ENCODE results near the gene UBR4. TPM values are rescaled to one million over a fixed set of nuclear protein-coding genes. Genes with fewer than 3 reads are reported as not detected.

The UBR4 gene
- polyA plus RNA-seq, 1 donor (not counting 4 experiments of a cell fraction or from before 2014, with no cell fraction given) = 39.0 TPM

DNA sequence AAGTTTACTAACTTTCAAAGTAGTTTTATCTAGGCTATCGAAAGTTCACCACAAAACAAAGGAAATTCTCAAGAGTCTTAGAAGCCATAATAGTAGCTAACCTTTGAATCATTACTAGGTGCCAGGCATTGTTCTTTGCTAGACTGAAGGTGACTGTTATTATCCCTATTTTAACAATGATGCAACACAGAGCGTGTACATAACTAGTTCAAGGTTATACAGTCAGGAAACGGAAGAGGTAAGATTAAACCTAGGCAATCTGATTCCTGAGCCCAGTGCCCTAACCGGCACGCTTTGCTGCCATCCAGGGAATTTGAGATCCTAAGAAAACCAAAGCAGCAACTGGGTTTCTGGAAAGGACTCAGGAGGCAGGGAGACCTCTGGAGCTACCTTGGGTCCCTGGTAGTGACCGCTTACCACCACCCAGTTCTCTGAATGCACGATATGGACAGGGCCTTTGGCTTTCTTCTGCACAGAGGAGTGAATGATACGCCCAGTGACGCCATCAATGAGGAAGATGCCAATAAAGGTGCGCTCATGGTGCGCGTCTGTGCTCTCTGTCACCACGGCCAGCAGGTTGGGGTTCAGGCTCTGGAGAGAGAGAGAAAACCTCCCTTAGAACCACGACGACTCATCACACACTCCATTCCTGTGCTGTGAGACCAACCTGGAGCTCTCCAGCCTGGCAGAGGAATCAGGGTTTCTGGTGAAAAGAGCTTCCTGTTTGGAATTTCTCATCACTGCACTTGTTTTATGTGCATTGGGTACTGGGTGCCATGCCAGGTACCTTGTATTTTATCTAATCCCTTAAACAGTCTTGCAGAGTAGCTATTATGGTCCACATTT, 13.1 kb upstream of the UBR4 start:
- dilution Hi-C loops (cut with MboI; ENCODE audit: extremely low pct_ligation_motif_present, low sequenced_read_pairs) = no loop called here
- FAIRE-seq = peak; percentile 9
- no peak overlapping the region for H3K27ac ChIP-seq (ENCODE audit: control insufficient read depth, insufficient read depth, low read length)
- H4K20me1 ChIP-seq (ENCODE audit: control insufficient read depth, extremely low read depth, insufficient read depth, low read length) = no peaks in the 10 kb centered on the region
- no peak overlapping the region for H3K4me2 ChIP-seq (ENCODE audit: control insufficient read depth, extremely low read depth, insufficient read depth, low read depth, low read length)
- no peaks in the 10 kb centered on the region for H3K4me1 ChIP-seq (ENCODE audit: control insufficient read depth, extremely low read depth, insufficient read depth, low read length)
- H3K9me3 ChIP-seq (ENCODE audit: control insufficient read depth, low read depth, low read length) = no peaks in the 10 kb centered on the region
- DNase-seq (ENCODE audit: low read depth, low spot score) = no peak
- TF ChIP-seq CTCF (optimal IDR thresholded peaks at IDR 0.05 in 1 of 3, IDR thresholded peaks at IDR 0.05 in 1 of 3, conservative IDR thresholded peaks at IDR 0.05 in 1 of 3; ENCODE audit: extremely low read depth in 1 of 3, insufficient read depth in 2 of 3, low read length in 3 of 3) (no peak), EZH2 (IDR thresholded peaks at IDR 0.05; ENCODE audit: low read length) (no peak)
- H3K9me1 ChIP-seq (ENCODE audit: control insufficient read depth, extremely low read depth, insufficient read depth, low read length) = no peaks in the 10 kb centered on the region
- no peak overlapping the region for H3K9ac ChIP-seq (ENCODE audit: control insufficient read depth, extremely low read depth, insufficient read depth, low read length)
- peaks cover 1% of the 10 kb centered on the region for H3K79me2 ChIP-seq (ENCODE audit: control insufficient read depth, insufficient read depth, low read length)
- H2AFZ ChIP-seq (ENCODE audit: control insufficient read depth, low read length) = no peak overlapping the region
- no peaks in the 10 kb centered on the region for H3K27me3 ChIP-seq (ENCODE audit: control insufficient read depth, extremely low read depth, insufficient read depth, low read length)
- H3K4me3 ChIP-seq (ENCODE audit: control insufficient read depth in 2 of 3, extremely low read depth in 1 of 3, insufficient read depth in 2 of 3, low read depth in 1 of 3, low read length in 3 of 3) = no peak overlapping the region
- peaks cover 43 to 48% of the 10 kb centered on the region in 2 experiments for H3K36me3 ChIP-seq (ENCODE audit: control insufficient read depth in 2 of 2, extremely low read depth in 1 of 2, insufficient read depth in 2 of 2, low read length in 2 of 2)

DNA sequence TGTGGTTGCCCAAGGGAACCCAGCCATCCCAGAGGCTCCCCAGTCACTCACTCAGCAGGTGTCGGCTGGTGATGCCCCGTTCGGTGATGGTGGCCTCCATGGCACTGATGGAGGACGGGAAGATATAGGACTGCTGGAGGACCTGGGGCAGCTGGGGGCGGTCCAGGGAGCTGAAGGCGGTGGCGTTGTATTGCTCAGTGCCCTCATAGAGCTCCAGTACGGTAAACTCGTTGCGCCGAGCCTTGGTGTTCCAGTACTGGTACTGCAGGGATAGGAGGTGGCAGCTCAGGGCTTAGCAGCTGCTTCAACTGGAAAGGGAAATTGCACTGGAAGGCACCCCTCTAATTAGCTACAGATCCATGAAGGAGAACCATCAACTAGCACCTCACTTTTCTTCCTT, 12.5 kb upstream of the UBR4 start:
- Histone ChIP-seq H3K9ac (ENCODE audit: control insufficient read depth, extremely low read depth, insufficient read depth, low read length) (no peak overlapping the region), H3K4me2 (ENCODE audit: control insufficient read depth, extremely low read depth, insufficient read depth, low read depth, low read length) (no peak overlapping the region), H3K4me1 (ENCODE audit: control insufficient read depth, extremely low read depth, insufficient read depth, low read length) (no peaks in the 10 kb centered on the region), H3K27me3 (ENCODE audit: control insufficient read depth, extremely low read depth, insufficient read depth, low read length) (no peaks in the 10 kb centered on the region), H3K9me1 (ENCODE audit: control insufficient read depth, extremely low read depth, insufficient read depth, low read length) (no peaks in the 10 kb centered on the region), H3K27ac (ENCODE audit: control insufficient read depth, insufficient read depth, low read length) (no peak overlapping the region), H3K4me3 (ENCODE audit: control insufficient read depth in 2 of 3, extremely low read depth in 1 of 3, insufficient read depth in 2 of 3, low read depth in 1 of 3, low read length in 3 of 3) (no peak overlapping the region), H2AFZ (ENCODE audit: control insufficient read depth, low read length) (no peak overlapping the region), H3K79me2 (ENCODE audit: control insufficient read depth, insufficient read depth, low read length) (peaks cover 1% of the 10 kb centered on the region), H3K9me3 (ENCODE audit: control insufficient read depth, low read depth, low read length) (no peaks in the 10 kb centered on the region), H3K36me3 (ENCODE audit: control insufficient read depth in 2 of 2, extremely low read depth in 1 of 2, insufficient read depth in 2 of 2, low read length in 2 of 2) (peaks cover 47 to 50% of the 10 kb centered on the region in 2 experiments), H4K20me1 (ENCODE audit: control insufficient read depth, extremely low read depth, insufficient read depth, low read length) (no peaks in the 10 kb centered on the region)
- dilution Hi-C loops (cut with MboI; ENCODE audit: extremely low pct_ligation_motif_present, low sequenced_read_pairs) = no loop called here
- DNase-seq (ENCODE audit: low read depth, low spot score) (no peak), FAIRE-seq (no peak)
- no peak for TF ChIP-seq EZH2 (IDR thresholded peaks at IDR 0.05; ENCODE audit: low read length)
- no peak for TF ChIP-seq CTCF (optimal IDR thresholded peaks at IDR 0.05 in 1 of 3, IDR thresholded peaks at IDR 0.05 in 1 of 3, conservative IDR thresholded peaks at IDR 0.05 in 1 of 3; ENCODE audit: extremely low read depth in 1 of 3, insufficient read depth in 2 of 3, low read length in 3 of 3)

Data from keratinocyte (primary cell).